HEK293 (cell line): ENCODE data around the gene ATP6V0E2.

Source experiments
- CTCF ChIA-PET: fragments of 350-600 bp; formaldehyde crosslinking; extraction: SDS; loops from one replicate; lab custom pipeline; 2021; ENCODE audit warnings: antibody characterized with exemption; lab: Yijun Ruan, JAX
- POLR2A ChIA-PET: fragments of 300-600 bp; formaldehyde crosslinking; extraction: SDS; loops from one replicate; lab custom pipeline; 2020; ENCODE audit warnings: antibody characterized with exemption, inconsistent platforms; lab: Yijun Ruan, JAX
- H3K27ac ChIP-seq: fragments of 200-500 bp; sonication (Bioruptor generic); 2 replicates; pipeline ENCODE4 v1.5.1; 2014; ENCODE audit warnings: low read depth, low read length, control low read depth, inconsistent platforms; ENCODE audit errors: extremely low read depth
- H3K36me3 ChIP-seq, 2 experiments: fragments of 200-500 bp in 1 of 2; sonication (Bioruptor generic) in 1 of 2; 1 replicate in 1 of 2; 2 replicates in 1 of 2; pipeline ENCODE4 v1.5.1; 2014 to 2017; ENCODE audit warnings: inconsistent platforms in 2 of 2, low read length in 2 of 2; ENCODE audit not compliant: control insufficient read depth in 2 of 2, insufficient read depth in 1 of 2
- H3K4me1 ChIP-seq: fragments of 200-500 bp; sonication (Bioruptor generic); 2 replicates; pipeline ENCODE4 v1.5.1; 2014; ENCODE audit warnings: mild to moderate bottlenecking, low read length, inconsistent platforms; ENCODE audit not compliant: control insufficient read depth, insufficient read depth
- H3K4me3 ChIP-seq: 2 replicates; pipeline ENCODE4 v1.5.1; 2011; ENCODE audit warnings: low read depth, mild to moderate bottlenecking, control low read depth, low read length, moderate library complexity
- H3K9me3 ChIP-seq: fragments of 200-500 bp; sonication (Bioruptor generic); 2 replicates; pipeline ENCODE4 v1.5.1; 2014; ENCODE audit warnings: low read depth, low read length, inconsistent platforms; ENCODE audit not compliant: control insufficient read depth, insufficient read depth
- EGR2 ChIP-seq: fragments of 450-650 bp; formaldehyde crosslinking; IDR thresholded peaks from 2 replicates; pipeline ENCODE4 v1.5.1; 2016; ENCODE audit warnings: low read depth, missing biosample characterization, missing genetic modification characterization
- ELK4 ChIP-seq: IDR thresholded peaks from 2 replicates; pipeline ENCODE4 v1.6.1; 2011; ENCODE audit warnings: mild to moderate bottlenecking, low read depth, low read length, borderline replicate concordance
- FEZF1 ChIP-seq: fragments of 450-650 bp; formaldehyde crosslinking; IDR thresholded peaks from 2 replicates; pipeline ENCODE4 v1.5.1; 2016; ENCODE audit warnings: missing biosample characterization, missing genetic modification characterization
- HOXD13 ChIP-seq: sonication (generic); formaldehyde crosslinking; IDR thresholded peaks from 2 replicates; pipeline ENCODE4 v1.8.0; 2022; ENCODE audit warnings: missing genetic modification reagents, borderline replicate concordance
- OVOL3 ChIP-seq: fragments of 450-650 bp; formaldehyde crosslinking; IDR thresholded peaks from 2 replicates; pipeline ENCODE4 v1.5.1; 2016; ENCODE audit warnings: missing biosample characterization, missing genetic modification characterization
- PRDM1 ChIP-seq: fragments of 450-650 bp; formaldehyde crosslinking; IDR thresholded peaks from 2 replicates; pipeline ENCODE4; 2016; ENCODE audit warnings: missing biosample characterization, missing genetic modification characterization
- SP3 ChIP-seq: fragments of 450-650 bp; formaldehyde crosslinking; IDR thresholded peaks from 2 replicates; pipeline ENCODE4 v1.5.1; 2016; ENCODE audit warnings: missing biosample characterization, missing genetic modification characterization
- ZBTB20 ChIP-seq: fragments of 450-650 bp; formaldehyde crosslinking; IDR thresholded peaks from 2 replicates; pipeline ENCODE4 v1.5.1; 2016; ENCODE audit warnings: missing biosample characterization, missing genetic modification characterization
- ZFHX2 ChIP-seq: fragments of 450-650 bp; formaldehyde crosslinking; conservative IDR thresholded peaks from 2 replicates; pipeline ENCODE4 v1.5.1; 2016; ENCODE audit warnings: missing biosample characterization, missing genetic modification characterization
- ZFP41 ChIP-seq: fragments of 450-650 bp; formaldehyde crosslinking; IDR thresholded peaks from 2 replicates; pipeline ENCODE4 v1.5.1; 2016; ENCODE audit warnings: missing biosample characterization, missing genetic modification characterization, borderline replicate concordance
- ZNF112 ChIP-seq: fragments of 450-650 bp; formaldehyde crosslinking; IDR thresholded peaks from 2 replicates; pipeline ENCODE4 v1.5.0; 2017; ENCODE audit warnings: missing biosample characterization, missing genetic modification characterization
- ZNF211 ChIP-seq: fragments of 450-650 bp; formaldehyde crosslinking; IDR thresholded peaks from 2 replicates; pipeline ENCODE4 v1.5.1; 2016; ENCODE audit warnings: low read depth, missing biosample characterization, missing genetic modification characterization
- ZNF24 ChIP-seq: fragments of 450-650 bp; formaldehyde crosslinking; IDR thresholded peaks from 2 replicates; pipeline ENCODE4 v1.5.1; 2016; ENCODE audit warnings: missing biosample characterization, missing genetic modification characterization
- ZNF248 ChIP-seq: fragments of 450-650 bp; formaldehyde crosslinking; IDR thresholded peaks from 2 replicates; pipeline ENCODE4 v1.5.1; 2017; ENCODE audit warnings: missing biosample characterization, missing genetic modification characterization
- ZNF266 ChIP-seq: fragments of 450-650 bp; formaldehyde crosslinking; IDR thresholded peaks from 2 replicates; pipeline ENCODE4 v1.5.1; 2016; ENCODE audit warnings: missing biosample characterization, missing genetic modification characterization, low read depth
- ZNF292 ChIP-seq: fragments of 450-650 bp; formaldehyde crosslinking; IDR thresholded peaks from 2 replicates; pipeline ENCODE4 v1.5.1; 2016; ENCODE audit warnings: low read depth, missing biosample characterization, missing genetic modification characterization, borderline replicate concordance
- ZNF350 ChIP-seq: fragments of 450-650 bp; formaldehyde crosslinking; IDR thresholded peaks from 2 replicates; pipeline ENCODE4 v1.5.0; 2017; ENCODE audit warnings: missing biosample characterization, mild to moderate bottlenecking, missing genetic modification characterization
- ZNF354C ChIP-seq: fragments of 450-650 bp; formaldehyde crosslinking; IDR thresholded peaks from 2 replicates; pipeline ENCODE4 v1.5.1; 2016; ENCODE audit warnings: missing biosample characterization, missing genetic modification characterization, low read depth, borderline replicate concordance
- ZNF426 ChIP-seq: fragments of 450-650 bp; formaldehyde crosslinking; IDR thresholded peaks from 2 replicates; pipeline ENCODE4 v1.5.1; 2017; ENCODE audit warnings: missing biosample characterization, missing genetic modification characterization, mild to moderate bottlenecking, inconsistent platforms, moderate library complexity
- ZNF433 ChIP-seq: fragments of 450-650 bp; formaldehyde crosslinking; IDR thresholded peaks from 2 replicates; pipeline ENCODE4 v1.5.1; 2016; ENCODE audit warnings: missing biosample characterization, missing genetic modification characterization, low read depth
- ZNF514 ChIP-seq: fragments of 450-650 bp; formaldehyde crosslinking; IDR thresholded peaks from 2 replicates; pipeline ENCODE4 v1.5.1; 2016; ENCODE audit warnings: missing biosample characterization, missing genetic modification characterization
- ZNF571 ChIP-seq: fragments of 450-650 bp; formaldehyde crosslinking; IDR thresholded peaks from 2 replicates; pipeline ENCODE4 v1.5.0; 2017; ENCODE audit warnings: missing biosample characterization, missing genetic modification characterization
- ZNF600 ChIP-seq: fragments of 450-650 bp; formaldehyde crosslinking; IDR thresholded peaks from 2 replicates; pipeline ENCODE4 v1.5.1; 2016; ENCODE audit warnings: missing biosample characterization, missing genetic modification characterization
- ZNF621 ChIP-seq: fragments of 450-650 bp; formaldehyde crosslinking; IDR thresholded peaks from 2 replicates; pipeline ENCODE4 v1.5.1; 2017; ENCODE audit warnings: missing biosample characterization, missing genetic modification characterization
- ZNF629 ChIP-seq: fragments of 450-650 bp; formaldehyde crosslinking; IDR thresholded peaks from 2 replicates; pipeline ENCODE4 v1.5.1; 2017; ENCODE audit warnings: missing biosample characterization, missing genetic modification characterization
- ZNF660 ChIP-seq: fragments of 450-650 bp; IDR thresholded peaks from 2 replicates; pipeline ENCODE4 v1.5.1; 2018; ENCODE audit warnings: missing biosample characterization, mild to moderate bottlenecking, missing genetic modification characterization
- ZNF677 ChIP-seq: fragments of 450-650 bp; IDR thresholded peaks from 2 replicates; pipeline ENCODE4 v1.5.0; 2018; ENCODE audit warnings: missing biosample characterization, mild to moderate bottlenecking, missing genetic modification characterization, moderate library complexity
- ZNF707 ChIP-seq: fragments of 450-650 bp; formaldehyde crosslinking; IDR thresholded peaks from 2 replicates; pipeline ENCODE4 v1.5.1; 2016; ENCODE audit warnings: missing biosample characterization, missing genetic modification characterization
- ZNF747 ChIP-seq: fragments of 450-650 bp; formaldehyde crosslinking; IDR thresholded peaks from 2 replicates; pipeline ENCODE4 v1.5.1; 2016; ENCODE audit warnings: missing biosample characterization, missing genetic modification characterization
- ZXDB ChIP-seq: fragments of 450-650 bp; formaldehyde crosslinking; IDR thresholded peaks from 2 replicates; pipeline ENCODE4 v1.5.1; 2016; ENCODE audit warnings: missing biosample characterization, missing genetic modification characterization
- TF ChIP-seq, protein P1 (sequence below): fragments of 450-650 bp; IDR thresholded peaks from 2 replicates; pipeline ENCODE4 v1.5.1; 2018; ENCODE audit warnings: missing biosample characterization, mild to moderate bottlenecking, missing genetic modification characterization

ATP6V0E2 gene

GRCh38 chr7:149851449-149851848 is 22.3 kb upstream of the ATP6V0E2 start:
- CTCF ChIA-PET, result interaction anchor here (0.6 kb wide), 1 partner anchor 601 kb away, joined by 3 read pairs; no protein-coding TSS in a partner anchor
- H3K36me3 ChIP-seq, result no peaks in the 10 kb centered on the region
- no peaks in the 10 kb centered on the region for H3K9me3 ChIP-seq
- peaks cover 12% of the 10 kb centered on the region for H3K4me1 ChIP-seq
- no peak overlapping the region for H3K4me3 ChIP-seq
- no peak for TF ChIP-seq ZNF112 (tag by site-specific recombination)
- no peak for TF ChIP-seq ZNF24 (tag by site-specific recombination)
- TF ChIP-seq ZNF266 (tag by site-specific recombination), result no peak
- TF ChIP-seq ZNF426 (tag by site-specific recombination), result no peak
- no peak for TF ChIP-seq ZNF677 (tag by site-specific recombination)
- no peak for TF ChIP-seq ZNF621 (tag by site-specific recombination)
- TF ChIP-seq, all 188 proteins: peak for 0
- no peak overlapping the region for H3K27ac ChIP-seq
- POLR2A ChIA-PET, result no interaction called here

GRCh38 chr7:149853157-149853556 is 20.6 kb upstream of the ATP6V0E2 start:
- Histone ChIP-seq H3K36me3 (no peaks in the 10 kb centered on the region), H3K4me1 (peaks cover 12% of the 10 kb centered on the region), H3K4me3 (no peak overlapping the region), H3K9me3 (no peaks in the 10 kb centered on the region), H3K27ac (no peak overlapping the region)
- TF ChIP-seq, protein P1, sequence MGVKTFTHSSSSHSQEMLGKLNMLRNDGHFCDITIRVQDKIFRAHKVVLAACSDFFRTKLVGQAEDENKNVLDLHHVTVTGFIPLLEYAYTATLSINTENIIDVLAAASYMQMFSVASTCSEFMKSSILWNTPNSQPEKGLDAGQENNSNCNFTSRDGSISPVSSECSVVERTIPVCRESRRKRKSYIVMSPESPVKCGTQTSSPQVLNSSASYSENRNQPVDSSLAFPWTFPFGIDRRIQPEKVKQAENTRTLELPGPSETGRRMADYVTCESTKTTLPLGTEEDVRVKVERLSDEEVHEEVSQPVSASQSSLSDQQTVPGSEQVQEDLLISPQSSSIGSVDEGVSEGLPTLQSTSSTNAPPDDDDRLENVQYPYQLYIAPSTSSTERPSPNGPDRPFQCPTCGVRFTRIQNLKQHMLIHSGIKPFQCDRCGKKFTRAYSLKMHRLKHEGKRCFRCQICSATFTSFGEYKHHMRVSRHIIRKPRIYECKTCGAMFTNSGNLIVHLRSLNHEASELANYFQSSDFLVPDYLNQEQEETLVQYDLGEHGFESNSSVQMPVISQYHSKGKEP, result no peak
- no peak for TF ChIP-seq ZNF354C (tag by site-specific recombination)
- TF ChIP-seq ZFHX2 (tag by site-specific recombination), result peak; percentile 70
- peak; percentile 47; the same call in 1 of the 2 replicates for TF ChIP-seq EGR2 (tag by site-specific recombination)
- TF ChIP-seq ZNF600 (tag by site-specific recombination), result peak; percentile 58
- ChIA-PET POLR2A (interaction anchor here (3.1 kb wide), 1 partner anchor 14 kb away, joined by 28 read pairs; the partner anchor contains the start of gene ZNF862), CTCF (no interaction called here)

DNA sequence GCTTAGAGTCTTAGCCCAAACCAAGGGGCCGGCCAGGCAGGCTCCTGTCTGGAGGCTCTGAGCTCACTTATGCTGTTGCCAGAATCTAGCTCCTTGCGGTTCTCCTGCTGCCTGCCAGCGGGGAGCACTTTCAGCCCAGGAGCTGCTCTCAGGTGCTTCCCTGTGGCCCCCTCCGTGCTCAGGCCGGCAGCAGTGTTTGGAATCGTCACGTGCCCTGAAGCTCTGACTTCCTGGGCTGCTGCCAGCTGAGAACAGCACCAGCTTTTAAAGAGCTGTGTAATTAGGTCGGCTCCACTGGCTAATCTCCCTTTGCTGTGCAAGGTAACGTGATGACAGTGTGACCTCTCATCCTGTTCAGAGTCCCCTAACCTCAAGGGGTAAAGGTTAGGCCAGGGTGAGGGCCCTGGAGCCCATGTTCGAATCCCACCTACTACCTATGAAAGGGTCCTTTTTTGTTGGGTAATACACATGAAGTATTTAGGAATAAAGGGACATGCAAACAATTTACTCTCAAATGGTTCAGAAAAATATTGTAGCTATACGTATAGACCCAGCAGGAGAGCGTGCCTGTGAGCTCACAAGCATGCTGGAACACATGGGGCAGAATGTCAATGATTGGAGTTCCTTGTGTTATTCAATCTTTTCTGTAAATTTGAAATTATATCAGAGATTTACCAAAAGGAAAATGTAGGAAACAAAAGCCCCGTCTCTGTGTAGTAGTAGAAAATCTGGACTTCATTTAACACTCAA is 19.0 kb upstream of the ATP6V0E2 start:
- Histone ChIP-seq H3K4me3 (no peak overlapping the region), H3K36me3 (no peaks in the 10 kb centered on the region), H3K4me1 (peaks cover 12% of the 10 kb centered on the region), H3K27ac (no peak overlapping the region), H3K9me3 (no peaks in the 10 kb centered on the region)
- POLR2A ChIA-PET, result interaction anchor here (0.6 to 3.1 kb wide), 4 partner anchors 13 to 83 kb away, joined by 3 to 28 read pairs (median 4); partner anchors contain the start of gene ZNF862
- CTCF ChIA-PET, result interaction anchor here (0.6 to 1.2 kb wide), 5 partner anchors 11 to 394 kb away, joined by 3 to 5 read pairs (median 3); partner anchors contain the start of gene ZNF777
- no peak for TF ChIP-seq ELK4
- TF ChIP-seq ZBTB20 (tag by site-specific recombination), result peak; percentile 91
- TF ChIP-seq ZNF248 (tag by site-specific recombination), result no peak
- no peak for TF ChIP-seq ZNF747
- TF ChIP-seq ZFP41, result no peak
- TF ChIP-seq SP3 (tag by site-specific recombination), result no peak
- no peak for TF ChIP-seq ZNF211
- no peak for TF ChIP-seq ZNF677 (tag by site-specific recombination)
- no peak for TF ChIP-seq ZNF571 (tag by site-specific recombination)
- no peak for TF ChIP-seq OVOL3 (tag by site-specific recombination)
- TF ChIP-seq ZNF514 (tag by site-specific recombination), result no peak
- no peak for TF ChIP-seq ZNF707 (tag by site-specific recombination)
- TF ChIP-seq PRDM1 (tag by site-specific recombination), result no peak
- TF ChIP-seq ZNF660 (tag by site-specific recombination), result peak; percentile 30; the same call in 1 of the 2 replicates
- TF ChIP-seq ZNF433, result no peak
- TF ChIP-seq HOXD13 (CRISPR knock-in tag), result no peak
- TF ChIP-seq ZNF292, result no peak
- peak; percentile 62 for TF ChIP-seq FEZF1 (tag by site-specific recombination)
- TF ChIP-seq ZXDB (tag by site-specific recombination), result no peak
- peak; percentile 78 for TF ChIP-seq ZNF629 (tag by site-specific recombination)
- no peak for TF ChIP-seq ZNF350
